ENCODE measurements around the gene MOGAT3. TPM values are rescaled to one million over a fixed set of nuclear protein-coding genes. Genes with fewer than 3 reads are reported as not detected.

The MOGAT3 gene
- total RNA-seq, 4 donors from 2014 or later, result not detected

- Histone ChIP-seq H3K36me3 (peaks cover 0 to 68% of the 10 kb centered on the region in 2 donors), H3K9me3 (no peaks in the 10 kb centered on the region), H3K27me3 (no peaks in the 10 kb centered on the region), H3K4me3 (no peak overlapping the region), H3K4me1 (peaks cover 0 to 87% (median 26%) of the 10 kb centered on the region in 3 donors), H3K27ac (peak overlapping the region in 3 of 4 donors; percentile 79 to 84 (median 81))
- ATAC-seq, result no peak
- TF ChIP-seq CTCF (IDR thresholded peaks at IDR 0.05) (no peak), EP300 (IDR thresholded peaks at IDR 0.05) (no peak), POLR2AphosphoS5 (IDR thresholded peaks at IDR 0.05) (no peak), POLR2A (IDR thresholded peaks at IDR 0.05) (no peak)
- 87 to 93% methylated on average over 5 to 17 of the region's 32 CpGs for WGBS, 2 donors (ENCODE audit: low coverage in 1 of 2)
Measured at GRCh38 chr7:101240226-101241014, 39.6 kb upstream of the MOGAT3 start.

- 60 to 100% methylated on average over 2 of the region's 9 CpGs for WGBS, 2 donors (ENCODE audit: low coverage in 1 of 2)
- no peak for TF ChIP-seq EP300 (IDR thresholded peaks at IDR 0.05)
- no peaks in the 10 kb centered on the region for H3K27me3 ChIP-seq
- no peaks in the 10 kb centered on the region for H3K9me3 ChIP-seq
- peaks cover 0 to 70% of the 10 kb centered on the region in 2 donors for H3K36me3 ChIP-seq
- peaks cover 0 to 83% (median 24%) of the 10 kb centered on the region in 3 donors for H3K4me1 ChIP-seq
- peak overlapping the region in 3 of 4 donors; percentile 79 to 84 (median 81) for H3K27ac ChIP-seq
- no peak overlapping the region for H3K4me3 ChIP-seq
- ATAC-seq, result no peak
Measured at GRCh38 chr7:101239951-101240220, 39.0 kb upstream of the MOGAT3 start.

GRCh38 chr7:101239191-101239950, 38.5 kb upstream of the MOGAT3 start:
- Histone ChIP-seq H3K27me3 (no peaks in the 10 kb centered on the region), H3K4me3 (no peak overlapping the region), H3K27ac (peak overlapping the region in 3 of 4 donors; percentile 79 to 84 (median 81)), H3K4me1 (peaks cover 0 to 83% (median 24%) of the 10 kb centered on the region in 3 donors), H3K36me3 (peaks cover 0 to 70% of the 10 kb centered on the region in 2 donors), H3K9me3 (no peaks in the 10 kb centered on the region)
- TF ChIP-seq POLR2A (IDR thresholded peaks at IDR 0.05), result no peak
- TF ChIP-seq POLR2AphosphoS5 (IDR thresholded peaks at IDR 0.05), result no peak
- no peak for TF ChIP-seq CTCF (IDR thresholded peaks at IDR 0.05)
- no peak for TF ChIP-seq EP300 (IDR thresholded peaks at IDR 0.05)
- WGBS, 2 donors (ENCODE audit: low coverage in 1 of 2), result 77 to 82% methylated on average over 3 to 7 of the region's 27 CpGs
- peak; percentile 12 for ATAC-seq

- no peaks in the 10 kb centered on the region for H3K9me3 ChIP-seq
- H3K4me1 ChIP-seq, result peaks cover 0 to 76% (median 22%) of the 10 kb centered on the region in 3 donors
- H3K36me3 ChIP-seq, result peaks cover 0 to 70% of the 10 kb centered on the region in 2 donors
- WGBS, 2 donors (ENCODE audit: low coverage in 1 of 2), result 43 to 49% methylated on average over 2 to 9 of the region's 28 CpGs
- TF ChIP-seq POLR2AphosphoS5 (IDR thresholded peaks at IDR 0.05), result no peak
- no peak for TF ChIP-seq CTCF (IDR thresholded peaks at IDR 0.05)
- TF ChIP-seq EP300 (IDR thresholded peaks at IDR 0.05), result no peak
- no peak for TF ChIP-seq POLR2A (IDR thresholded peaks at IDR 0.05)
- H3K27ac ChIP-seq, result peak overlapping the region; percentile 10 to 84 (median 80)
- H3K4me3 ChIP-seq, result no peak overlapping the region
- no peaks in the 10 kb centered on the region for H3K27me3 ChIP-seq
- ATAC-seq, result no peak
Measured at GRCh38 chr7:101238226-101239182, 37.7 kb upstream of the MOGAT3 start.

All from gastroesophageal sphincter (tissue), 4 donors.